GM06990 (cell line): ENCODE measurements around the gene FBXW10B.
"Not testable (repeated sequence)": the region's sequence is repeated elsewhere in the genome, so short reads cannot be mapped to it uniquely, and the experiment has no call there.

ENCODE experiments used
- DNase-seq: peaks from one replicate; pipeline ENCODE4 v3.0.0-alpha.2; 2011; ENCODE audit not compliant: insufficient read length; ENCODE audit errors: extremely low read depth
- H3K27me3 ChIP-seq: replicated peaks from 2 replicates; pipeline ENCODE4 v1.6.0; 2011; ENCODE audit warnings: low read length; ENCODE audit not compliant: control insufficient read depth, insufficient read depth
- H3K36me3 ChIP-seq: 2 replicates; pipeline ENCODE4 v1.5.1; 2011; ENCODE audit warnings: low read length; ENCODE audit not compliant: control insufficient read depth, insufficient read depth
- H3K4me3 ChIP-seq: replicated peaks from 2 replicates; pipeline ENCODE4 v1.5.1; 2011; ENCODE audit warnings: low read depth, mild to moderate bottlenecking, control low read depth, low read length
- TF ChIP-seq, protein P1 (sequence below): IDR thresholded peaks from 2 replicates; pipeline ENCODE4 v1.5.1; 2011; ENCODE audit warnings: low read length, control low read depth, mild to moderate bottlenecking, inconsistent platforms; ENCODE audit not compliant: insufficient read depth, poor library complexity, severe bottlenecking

FBXW10B gene

GRCh38 chr17:15619331-15620058, at the start of gene FBXW10B:
Gene FBXW10B (minus strand): TSS chr17:15619704. CDS start chr17:15619512, 192 bp downstream.
- not testable (repeated sequence) for H3K4me3 ChIP-seq, H3K36me3 ChIP-seq, DNase-seq, H3K27me3 ChIP-seq

DNA sequence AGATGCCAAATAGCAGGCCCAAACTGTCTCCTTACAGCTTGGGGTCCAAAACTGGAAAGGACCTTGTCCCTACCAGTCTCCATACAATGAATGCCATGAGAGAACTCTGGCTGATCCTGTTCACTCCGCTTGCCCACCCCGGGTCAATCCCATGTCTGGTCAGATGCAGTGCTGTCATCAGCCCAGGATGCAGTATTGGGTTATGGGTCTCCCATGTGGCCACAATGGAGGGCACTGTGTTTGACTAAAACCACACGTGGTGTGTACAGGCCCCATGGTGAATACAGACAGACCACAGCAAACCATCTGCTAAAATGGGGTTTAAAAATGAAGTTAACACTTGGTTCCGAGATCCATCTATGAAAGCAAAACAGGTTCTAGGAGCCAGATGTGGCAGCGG, 44.2 kb upstream of the FBXW10B start:
- DNase-seq, result no peak
- Histone ChIP-seq H3K27me3 (no peaks in the 10 kb centered on the region), H3K4me3 (no peak overlapping the region), H3K36me3 (peaks cover 2% of the 10 kb centered on the region; the same call in 1 of the 2 replicates)
- TF ChIP-seq, protein P1, sequence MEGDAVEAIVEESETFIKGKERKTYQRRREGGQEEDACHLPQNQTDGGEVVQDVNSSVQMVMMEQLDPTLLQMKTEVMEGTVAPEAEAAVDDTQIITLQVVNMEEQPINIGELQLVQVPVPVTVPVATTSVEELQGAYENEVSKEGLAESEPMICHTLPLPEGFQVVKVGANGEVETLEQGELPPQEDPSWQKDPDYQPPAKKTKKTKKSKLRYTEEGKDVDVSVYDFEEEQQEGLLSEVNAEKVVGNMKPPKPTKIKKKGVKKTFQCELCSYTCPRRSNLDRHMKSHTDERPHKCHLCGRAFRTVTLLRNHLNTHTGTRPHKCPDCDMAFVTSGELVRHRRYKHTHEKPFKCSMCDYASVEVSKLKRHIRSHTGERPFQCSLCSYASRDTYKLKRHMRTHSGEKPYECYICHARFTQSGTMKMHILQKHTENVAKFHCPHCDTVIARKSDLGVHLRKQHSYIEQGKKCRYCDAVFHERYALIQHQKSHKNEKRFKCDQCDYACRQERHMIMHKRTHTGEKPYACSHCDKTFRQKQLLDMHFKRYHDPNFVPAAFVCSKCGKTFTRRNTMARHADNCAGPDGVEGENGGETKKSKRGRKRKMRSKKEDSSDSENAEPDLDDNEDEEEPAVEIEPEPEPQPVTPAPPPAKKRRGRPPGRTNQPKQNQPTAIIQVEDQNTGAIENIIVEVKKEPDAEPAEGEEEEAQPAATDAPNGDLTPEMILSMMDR, result no peak

GRCh38 chr17:15663176-15663575, 43.7 kb upstream of the FBXW10B start:
- TF ChIP-seq, protein P1, result no peak
- no peak for DNase-seq
- H3K27me3 ChIP-seq, result no peaks in the 10 kb centered on the region
- no peak overlapping the region for H3K4me3 ChIP-seq
- peaks cover 2% of the 10 kb centered on the region; the same call in 1 of the 2 replicates for H3K36me3 ChIP-seq

- no peak for DNase-seq
- H3K36me3 ChIP-seq, result peaks cover 2% of the 10 kb centered on the region; the same call in 1 of the 2 replicates
- TF ChIP-seq, protein P1, result no peak
Measured at GRCh38 chr17:15662681-15663080, 43.2 kb upstream of the FBXW10B start.

DNA sequence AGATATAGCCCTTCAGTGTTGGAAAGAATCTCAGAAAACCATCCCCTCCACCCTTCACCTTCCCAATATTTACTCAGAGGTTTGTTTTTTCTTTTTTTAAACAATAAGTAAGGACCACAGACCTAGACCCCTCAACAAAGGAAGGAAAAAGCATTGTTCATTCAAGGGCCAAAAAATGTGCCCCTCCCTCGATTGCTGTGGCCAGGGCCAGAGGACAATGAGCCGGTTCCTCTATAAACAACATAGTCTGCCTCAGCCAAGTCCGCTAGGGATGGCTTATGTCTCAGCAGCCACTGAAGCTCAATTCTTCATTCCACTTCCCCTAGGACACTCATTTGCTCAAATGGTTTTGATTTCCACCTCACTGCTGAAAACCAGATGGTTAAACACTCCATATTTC, 40.6 kb upstream of the FBXW10B start:
- Histone ChIP-seq H3K4me3 (no peak overlapping the region), H3K27me3 (no peaks in the 10 kb centered on the region), H3K36me3 (peaks cover 2% of the 10 kb centered on the region; the same call in 1 of the 2 replicates)
- TF ChIP-seq, protein P1, result no peak
- DNase-seq, result no peak

More at GRCh38 chr17:15662681-15663080, 43.2 kb upstream of the FBXW10B start:
- Histone ChIP-seq H3K4me3 (no peak overlapping the region), H3K27me3 (no peaks in the 10 kb centered on the region)

- H3K4me3 ChIP-seq, result no peak overlapping the region
- TF ChIP-seq, protein P1, result no peak
- H3K36me3 ChIP-seq, result peaks cover 2% of the 10 kb centered on the region; the same call in 1 of the 2 replicates
- no peaks in the 10 kb centered on the region for H3K27me3 ChIP-seq
- DNase-seq, result no peak
Measured at GRCh38 chr17:15659663-15660062, 40.2 kb upstream of the FBXW10B start.
